ENCODE data around the gene NFX1. TPM values are rescaled to one million over a fixed set of nuclear protein-coding genes. Genes with fewer than 3 reads are reported as not detected.

Gene NFX1
- total RNA-seq, result 10 to 100 TPM; 33.7 to 35.6 TPM

- Mint-ChIP-seq H3K36me3 (ENCODE audit: low read depth) (peaks cover 34% of the 10 kb centered on the region), H3K9me3 (no peaks in the 10 kb centered on the region), H3K4me1 (peaks cover 61% of the 10 kb centered on the region), H3K27ac (peak within 1 kb of the TSS; percentile 100), H3K4me3 (peak within 1 kb of the TSS; percentile 87), H3K27me3 (no peaks in the 10 kb centered on the region)
- DNase-seq, result peak; percentile 99
- POLR2A ChIA-PET, result interaction anchor here (0.6 to 1.0 kb wide), 2 partner anchors 22 to 176 kb away, joined by 3 read pairs; no protein-coding TSS in a partner anchor
- CTCF ChIA-PET, result interaction anchor here (0.7 to 1.4 kb wide), 8 partner anchors 12 to 177 kb away, joined by 3 to 7 read pairs (median 4); no protein-coding TSS in a partner anchor
Measured at GRCh38 chr9:33290247-33291030, at the start of gene NFX1. TSS of gene NFX1 (plus strand) at chr9:33290516. CDS start at chr9:33290573, 57 bp downstream.

- Mint-ChIP-seq H3K4me1 (peaks cover 4% of the 10 kb centered on the region), H3K36me3 (ENCODE audit: low read depth) (no peaks in the 10 kb centered on the region), H3K9me3 (no peaks in the 10 kb centered on the region), H3K27me3 (no peaks in the 10 kb centered on the region), H3K27ac (no peak overlapping the region), H3K4me3 (no peak overlapping the region)
- ChIA-PET CTCF (interaction anchor here (1.0 to 1.5 kb wide), 2 partner anchors 15 to 70 kb away, joined by 3 to 6 read pairs; no protein-coding TSS in a partner anchor), POLR2A (no interaction called here)
- DNase-seq, result no peak
Measured at GRCh38 chr9:33241298-33241697, 49.0 kb upstream of the NFX1 start.

- ChIA-PET CTCF (interaction anchor here (2.1 kb wide), 2 partner anchors 9 to 12 kb away, joined by 6 to 9 read pairs; no protein-coding TSS in a partner anchor), POLR2A (no interaction called here)
- H3K27ac Mint-ChIP-seq, result no peak overlapping the region
- H3K9me3 Mint-ChIP-seq, result no peaks in the 10 kb centered on the region
- no peak for DNase-seq
- no peak overlapping the region for H3K4me3 Mint-ChIP-seq
- H3K4me1 Mint-ChIP-seq, result peaks cover 4% of the 10 kb centered on the region
- no peaks in the 10 kb centered on the region for H3K27me3 Mint-ChIP-seq
- H3K36me3 Mint-ChIP-seq (ENCODE audit: low read depth), result no peaks in the 10 kb centered on the region
Measured at GRCh38 chr9:33242609-33243134, 47.6 kb upstream of the NFX1 start.

- Mint-ChIP-seq H3K4me3 (no peak overlapping the region), H3K4me1 (peaks cover 7% of the 10 kb centered on the region), H3K9me3 (no peaks in the 10 kb centered on the region), H3K36me3 (ENCODE audit: low read depth) (no peaks in the 10 kb centered on the region), H3K27ac (no peak overlapping the region), H3K27me3 (no peaks in the 10 kb centered on the region)
- ChIA-PET POLR2A (no interaction called here), CTCF (interaction anchor here (0.5 to 2.1 kb wide), 7 partner anchors 8 to 966 kb away, joined by 3 to 9 read pairs (median 4); no protein-coding TSS in a partner anchor)
- no peak for DNase-seq
Measured at GRCh38 chr9:33244137-33244784, 46.1 kb upstream of the NFX1 start.

- Mint-ChIP-seq H3K9me3 (no peaks in the 10 kb centered on the region), H3K36me3 (ENCODE audit: low read depth) (no peaks in the 10 kb centered on the region), H3K27ac (no peak overlapping the region), H3K4me3 (no peak overlapping the region), H3K27me3 (no peaks in the 10 kb centered on the region), H3K4me1 (peaks cover 7% of the 10 kb centered on the region)
- CTCF ChIA-PET, result interaction anchor here (1.8 kb wide), 1 partner anchor 18 kb away, joined by 4 read pairs; no protein-coding TSS in a partner anchor
- no peak for DNase-seq
- POLR2A ChIA-PET, result no interaction called here
Measured at GRCh38 chr9:33245341-33245740, 45.0 kb upstream of the NFX1 start.

- Mint-ChIP-seq H3K36me3 (ENCODE audit: low read depth) (peaks cover 1% of the 10 kb centered on the region), H3K27ac (no peak overlapping the region), H3K4me3 (no peak overlapping the region), H3K4me1 (peaks cover 7% of the 10 kb centered on the region), H3K9me3 (no peaks in the 10 kb centered on the region), H3K27me3 (no peaks in the 10 kb centered on the region)
- CTCF ChIA-PET, result interaction anchor here (3.5 kb wide), 1 partner anchor 12 kb away, joined by 13 read pairs; no protein-coding TSS in a partner anchor
- POLR2A ChIA-PET, result no interaction called here
- DNase-seq, result no peak
Measured at GRCh38 chr9:33246269-33246860, 44.0 kb upstream of the NFX1 start.

GRCh38 chr9:33248606-33249005, 41.7 kb upstream of the NFX1 start:
- H3K27me3 Mint-ChIP-seq, result no peaks in the 10 kb centered on the region
- ChIA-PET POLR2A (no interaction called here), CTCF (interaction anchor here (1.8 to 3.5 kb wide), 2 partner anchors 14 to 15 kb away, joined by 4 to 13 read pairs; no protein-coding TSS in a partner anchor)
- H3K9me3 Mint-ChIP-seq, result no peaks in the 10 kb centered on the region
- H3K27ac Mint-ChIP-seq, result no peak overlapping the region
- H3K4me3 Mint-ChIP-seq, result no peak overlapping the region
- DNase-seq, result no peak
- peaks cover 7% of the 10 kb centered on the region for H3K4me1 Mint-ChIP-seq
- H3K36me3 Mint-ChIP-seq (ENCODE audit: low read depth), result peaks cover 11% of the 10 kb centered on the region

- CTCF ChIA-PET, result interaction anchor here (1.4 to 3.5 kb wide), 3 partner anchors 14 to 182 kb away, joined by 3 to 13 read pairs (median 4); no protein-coding TSS in a partner anchor
- H3K36me3 Mint-ChIP-seq (ENCODE audit: low read depth), result peaks cover 13% of the 10 kb centered on the region
- DNase-seq, result no peak
Measured at GRCh38 chr9:33249087-33249658, 41.1 kb upstream of the NFX1 start.

GRCh38 chr9:33249983-33250382, 40.3 kb upstream of the NFX1 start:
- no peak for DNase-seq
- H3K4me3 Mint-ChIP-seq, result no peak overlapping the region
- H3K36me3 Mint-ChIP-seq (ENCODE audit: low read depth), result peaks cover 21% of the 10 kb centered on the region
- ChIA-PET POLR2A (no interaction called here), CTCF (interaction anchor here (1.4 to 3.5 kb wide), 2 partner anchors 16 to 183 kb away, joined by 3 to 13 read pairs; no protein-coding TSS in a partner anchor)
- no peaks in the 10 kb centered on the region for H3K27me3 Mint-ChIP-seq
- peaks cover 7% of the 10 kb centered on the region for H3K4me1 Mint-ChIP-seq
- no peak overlapping the region for H3K27ac Mint-ChIP-seq
- no peaks in the 10 kb centered on the region for H3K9me3 Mint-ChIP-seq

More at GRCh38 chr9:33249087-33249658, 41.1 kb upstream of the NFX1 start:
- POLR2A ChIA-PET, result no interaction called here
- no peak overlapping the region for H3K4me3 Mint-ChIP-seq
- no peaks in the 10 kb centered on the region for H3K27me3 Mint-ChIP-seq
- peaks cover 7% of the 10 kb centered on the region for H3K4me1 Mint-ChIP-seq
- H3K9me3 Mint-ChIP-seq, result no peaks in the 10 kb centered on the region
- H3K27ac Mint-ChIP-seq, result no peak overlapping the region

GRCh38 chr9:33250458-33250995, 39.8 kb upstream of the NFX1 start:
- no peak overlapping the region for H3K27ac Mint-ChIP-seq
- DNase-seq, result no peak
- no peaks in the 10 kb centered on the region for H3K9me3 Mint-ChIP-seq
- H3K4me3 Mint-ChIP-seq, result no peak overlapping the region
- H3K4me1 Mint-ChIP-seq, result peaks cover 7% of the 10 kb centered on the region
- peaks cover 24% of the 10 kb centered on the region for H3K36me3 Mint-ChIP-seq (ENCODE audit: low read depth)
- POLR2A ChIA-PET, result no interaction called here
- CTCF ChIA-PET, result interaction anchor here (1.4 kb wide), 1 partner anchor 183 kb away, joined by 3 read pairs; no protein-coding TSS in a partner anchor
- H3K27me3 Mint-ChIP-seq, result no peaks in the 10 kb centered on the region

- Mint-ChIP-seq H3K4me3 (no peak overlapping the region), H3K9me3 (no peaks in the 10 kb centered on the region), H3K27ac (no peak overlapping the region), H3K36me3 (ENCODE audit: low read depth) (peaks cover 52% of the 10 kb centered on the region), H3K4me1 (peaks cover 11% of the 10 kb centered on the region), H3K27me3 (no peaks in the 10 kb centered on the region)
- CTCF ChIA-PET, result interaction anchor here (0.6 to 1.5 kb wide), 2 partner anchors 11 to 161 kb away, joined by 3 to 6 read pairs; no protein-coding TSS in a partner anchor
- no peak for DNase-seq
- POLR2A ChIA-PET, result no interaction called here
Measured at GRCh38 chr9:33254211-33254610, 36.1 kb upstream of the NFX1 start.

- no peak for DNase-seq
- CTCF ChIA-PET, result interaction anchor here (1.5 kb wide), 1 partner anchor 12 kb away, joined by 6 read pairs; no protein-coding TSS in a partner anchor
- POLR2A ChIA-PET, result no interaction called here
- peaks cover 12% of the 10 kb centered on the region for H3K4me1 Mint-ChIP-seq
- no peaks in the 10 kb centered on the region for H3K9me3 Mint-ChIP-seq
- no peak overlapping the region for H3K27ac Mint-ChIP-seq
- H3K27me3 Mint-ChIP-seq, result no peaks in the 10 kb centered on the region
- no peak overlapping the region for H3K4me3 Mint-ChIP-seq
- H3K36me3 Mint-ChIP-seq (ENCODE audit: low read depth), result peaks cover 59% of the 10 kb centered on the region
Measured at GRCh38 chr9:33255014-33255413, 35.3 kb upstream of the NFX1 start.
